SK-N-SH treated with all-trans-retinoic acid at 6 μM for 48 hours (cell line): Measurements from ENCODE around the gene ABCA7.

Source experiments
- ATAC-seq: fragments of 200-7000 bp; cut with Tn5 transposase; 3 replicates; pipeline ENCODE4 v1.9.1; 2020; ENCODE audit warnings: mild to moderate bottlenecking, moderate library complexity
- ARNTL ChIP-seq: fragments of 450-650 bp; formaldehyde crosslinking; IDR thresholded peaks from 2 replicates; pipeline ENCODE4 v1.5.0; 2020; ENCODE audit warnings: low read depth, mild to moderate bottlenecking, moderate library complexity, borderline replicate concordance
- BACH2 ChIP-seq: fragments of 250-450 bp; sonication (Bioruptor Pico); IDR thresholded peaks from 2 replicates; pipeline ENCODE4 v1.9.0; 2021; ENCODE audit warnings: mild to moderate bottlenecking, borderline replicate concordance
- CREB5 ChIP-seq: fragments of 250-450 bp; sonication (Bioruptor Pico); IDR thresholded peaks from 2 replicates; pipeline ENCODE4 v1.5.1; 2020; ENCODE audit warnings: low read depth, mild to moderate bottlenecking, moderate library complexity
- CSRNP3 ChIP-seq: fragments of 250-450 bp; sonication (Bioruptor Pico); IDR thresholded peaks from 2 replicates; pipeline ENCODE4 v1.5.1; 2021; ENCODE audit warnings: mild to moderate bottlenecking, moderate library complexity
- ESRRG ChIP-seq: fragments of 250-450 bp; sonication (Bioruptor Pico); IDR thresholded peaks from 2 replicates; pipeline ENCODE4 v1.6.1; 2021; ENCODE audit warnings: mild to moderate bottlenecking
- OSR1 ChIP-seq: fragments of 250-450 bp; sonication (Bioruptor Pico); IDR thresholded peaks from 2 replicates; pipeline ENCODE4 v1.8.0; 2022; ENCODE audit warnings: moderate library complexity, mild to moderate bottlenecking, inconsistent platforms
- PATZ1 ChIP-seq: fragments of 250-450 bp; sonication (Bioruptor Pico); IDR thresholded peaks from 2 replicates; pipeline ENCODE4 v1.8.0; 2020; ENCODE audit warnings: mild to moderate bottlenecking, moderate library complexity, borderline replicate concordance
- POU6F1 ChIP-seq: fragments of 250-450 bp; sonication (Bioruptor Pico); IDR thresholded peaks from 2 replicates; pipeline ENCODE4 v1.8.0; 2021; ENCODE audit warnings: low read depth, mild to moderate bottlenecking, moderate library complexity, borderline replicate concordance
- PPARA ChIP-seq: fragments of 250-450 bp; sonication (Bioruptor Pico); IDR thresholded peaks from 2 replicates; pipeline ENCODE4 v1.5.0; 2020; ENCODE audit warnings: mild to moderate bottlenecking, borderline replicate concordance
- RARB ChIP-seq: fragments of 250-450 bp; sonication (Bioruptor Pico); IDR thresholded peaks from 2 replicates; pipeline ENCODE4 v1.8.0; 2021; ENCODE audit warnings: mild to moderate bottlenecking, moderate library complexity
- SNAI2 ChIP-seq: fragments of 250-450 bp; sonication (Bioruptor Pico); IDR thresholded peaks from 2 replicates; pipeline ENCODE4 v1.5.0; 2020; ENCODE audit warnings: mild to moderate bottlenecking, moderate library complexity
- TCF4 ChIP-seq: fragments of 250-450 bp; sonication (Bioruptor Pico); IDR thresholded peaks from 2 replicates; pipeline ENCODE4 v1.8.0; 2021; ENCODE audit warnings: mild to moderate bottlenecking, moderate library complexity, borderline replicate concordance
- TOX ChIP-seq: fragments of 250-450 bp; sonication (Bioruptor Pico); IDR thresholded peaks from 2 replicates; pipeline ENCODE4 v1.8.0; 2021; ENCODE audit warnings: mild to moderate bottlenecking, moderate library complexity, borderline replicate concordance
- ZC3H10 ChIP-seq: fragments of 250-450 bp; sonication (Bioruptor Pico); IDR thresholded peaks from 2 replicates; pipeline ENCODE4 v1.5.1; 2021; ENCODE audit warnings: mild to moderate bottlenecking, moderate library complexity
- ZFP3 ChIP-seq: fragments of 250-450 bp; sonication (Bioruptor Pico); IDR thresholded peaks from 2 replicates; pipeline ENCODE4 v1.5.0; 2020; ENCODE audit warnings: mild to moderate bottlenecking, moderate library complexity
- ZNF565 ChIP-seq: fragments of 450-650 bp; formaldehyde crosslinking; conservative IDR thresholded peaks from 2 replicates; pipeline ENCODE4 v1.5.0; 2020; ENCODE audit warnings: low read depth, mild to moderate bottlenecking, moderate library complexity
- ZNF70 ChIP-seq: fragments of 450-650 bp; formaldehyde crosslinking; IDR thresholded peaks from 2 replicates; pipeline ENCODE4 v1.5.0; 2020; ENCODE audit warnings: mild to moderate bottlenecking, moderate library complexity

ABCA7 gene

GRCh38 chr19:1009981-1010538 lies 29.8 kb upstream of the ABCA7 start (continued):
- TF ChIP-seq TOX (CRISPR knock-in tag) (no peak), ESRRG (no peak), TCF4 (CRISPR knock-in tag) (no peak), ZNF565 (CRISPR knock-in tag) (no peak), PPARA (CRISPR knock-in tag) (no peak), ARNTL (CRISPR knock-in tag) (no peak)

GRCh38 chr19:1010586-1011510 lies 29.1 kb upstream of the ABCA7 start:
- ATAC-seq: no peak
- TF ChIP-seq ZNF70 (CRISPR knock-in tag) (no peak), SNAI2 (CRISPR knock-in tag) (no peak), RARB (CRISPR knock-in tag) (no peak), CSRNP3 (CRISPR knock-in tag) (no peak), ZC3H10 (CRISPR knock-in tag) (no peak), BACH2 (CRISPR knock-in tag) (no peak)

- no peak for ATAC-seq
- TF ChIP-seq CSRNP3 (CRISPR knock-in tag) (no peak), CREB5 (CRISPR knock-in tag) (no peak)
Measured at GRCh38 chr19:1011831-1012333, 28.0 kb upstream of the ABCA7 start.

GRCh38 chr19:1012334-1012733 lies 27.6 kb upstream of the ABCA7 start:
- TF ChIP-seq POU6F1 (CRISPR knock-in tag) (no peak), CREB5 (CRISPR knock-in tag) (no peak), PPARA (CRISPR knock-in tag) (no peak), ZFP3 (CRISPR knock-in tag) (no peak), OSR1 (CRISPR knock-in tag) (no peak), ESRRG (no peak)
- TF ChIP-seq, all 23 proteins: peak for 0
- no peak for ATAC-seq

GRCh38 chr19:1013218-1013617 lies 26.7 kb upstream of the ABCA7 start:
- TF ChIP-seq CREB5 (CRISPR knock-in tag): no peak
- no peak for TF ChIP-seq ZNF70 (CRISPR knock-in tag)
- TF ChIP-seq OSR1 (CRISPR knock-in tag): no peak
- no peak for TF ChIP-seq TOX (CRISPR knock-in tag)
- TF ChIP-seq PATZ1 (CRISPR knock-in tag): no peak
- no peak for TF ChIP-seq ZNF565 (CRISPR knock-in tag)
- no peak for TF ChIP-seq ESRRG

More at GRCh38 chr19:1013218-1013617, 26.7 kb upstream of the ABCA7 start:
- no peak for ATAC-seq
